PC-3 (cell line): ENCODE measurements around the gene CERT1. TPM values are rescaled to one million over a fixed set of nuclear protein-coding genes. Genes with fewer than 3 reads are reported as not detected.

ENCODE experiments used
- ATAC-seq: fragments of 200-7000 bp; cut with Tn5 transposase; 2 replicates; pipeline ENCODE4 v1.9.1; 2020; ENCODE audit warnings: mild to moderate bottlenecking, moderate library complexity
- BruUV-seq: library from RNA; stranded (reverse); fragments of 400-500 nt; replicated peaks from 2 replicates; lab custom pipeline; 2021; lab: Mats Ljungman, UMichigan
- CTCF ChIA-PET: fragments of 300-600 bp; sonication (Branson Sonifier 250); formaldehyde crosslinking; loops from one replicate; lab custom pipeline; 2022; ENCODE audit warnings: antibody characterized with exemption; lab: Charles Lee
- POLR2A ChIA-PET: fragments of 300-600 bp; sonication (Branson Sonifier 250); formaldehyde crosslinking; loops from one replicate; lab custom pipeline; 2022; ENCODE audit warnings: antibody characterized with exemption; ENCODE audit not compliant: unreplicated experiment; lab: Charles Lee
- DNase-seq: peaks from one replicate; pipeline ENCODE4 v3.0.0-alpha.2; 2015
- H2AFZ ChIP-seq: fragments of 300-600 bp; sonication (generic); 2 replicates; pipeline ENCODE4 v1.6.0; 2016; ENCODE audit warnings: antibody characterized with exemption, low read length
- H3F3A ChIP-seq: fragments of 300-600 bp; sonication (generic); one replicate; pipeline ENCODE4 v1.6.0; 2017; ENCODE audit warnings: antibody characterized with exemption, low read length, control low read depth, mild to moderate bottlenecking; ENCODE audit not compliant: unreplicated experiment
- H3K27ac ChIP-seq: fragments of 300-600 bp; sonication (generic); 2 replicates; pipeline ENCODE4 v1.5.1; 2016; ENCODE audit warnings: mild to moderate bottlenecking, low read length
- H3K27me3 ChIP-seq: fragments of 300-600 bp; sonication (generic); 2 replicates; pipeline ENCODE4 v1.6.1; 2016; ENCODE audit warnings: low read length, mixed read lengths
- H3K36me3 ChIP-seq: fragments of 300-600 bp; sonication (generic); 2 replicates; pipeline ENCODE4 v1.6.1; 2016; ENCODE audit warnings: low read depth, mixed run types, low read length, mixed read lengths
- H3K4me1 ChIP-seq: fragments of 300-600 bp; sonication (generic); 2 replicates; pipeline ENCODE4 v1.5.1; 2016; ENCODE audit warnings: low read length; ENCODE audit not compliant: insufficient read depth
- H3K4me2 ChIP-seq: fragments of 300-600 bp; sonication (generic); 2 replicates; pipeline ENCODE4 v1.6.0; 2016; ENCODE audit warnings: low read length
- H3K4me3 ChIP-seq: fragments of 300-600 bp; sonication (generic); 2 replicates; pipeline ENCODE4 v1.5.1; 2016; ENCODE audit warnings: mild to moderate bottlenecking, low read length, mixed read lengths
- H3K79me2 ChIP-seq: fragments of 300-600 bp; sonication (generic); 2 replicates; pipeline ENCODE4 v1.6.1; 2017; ENCODE audit warnings: low read length, mixed read lengths
- H3K9ac ChIP-seq: fragments of 300-600 bp; sonication (generic); 2 replicates; pipeline ENCODE4 v1.6.0; 2016; ENCODE audit warnings: mild to moderate bottlenecking, low read length
- H3K9me2 ChIP-seq: fragments of 300-600 bp; sonication (generic); replicated peaks from 2 replicates; pipeline ENCODE4 v1.6.1; 2016; ENCODE audit warnings: mixed run types, low read length, mixed read lengths
- H3K9me3 ChIP-seq: fragments of 300-600 bp; sonication (generic); 2 replicates; pipeline ENCODE4 v1.6.1; 2016; ENCODE audit warnings: low read length, mixed read lengths
- H4K20me1 ChIP-seq: fragments of 300-600 bp; sonication (generic); 2 replicates; pipeline ENCODE4 v1.6.1; 2016; ENCODE audit warnings: low read length, mixed read lengths
- EZH2 ChIP-seq: fragments of 300-600 bp; sonication (generic); IDR thresholded peaks from one replicate; pipeline ENCODE4 v1.6.1; 2017; ENCODE audit warnings: antibody characterized with exemption, mild to moderate bottlenecking, low read length; ENCODE audit not compliant: unreplicated experiment
- EZH2phosphoT487 ChIP-seq: fragments of 300-600 bp; sonication (generic); IDR thresholded peaks from 2 replicates; pipeline ENCODE4 v1.6.1; 2018; ENCODE audit warnings: mild to moderate bottlenecking, antibody characterized with exemption, low read length, borderline replicate concordance
- intact Hi-C: fragments of 100-400 bp; cut with micrococcal nuclease; formaldehyde crosslinking; loops from 2 replicates; pipeline ENCODE4 v1.9.0; 2023
- total RNA-seq: library from RNA; depleted of rRNA; stranded (reverse); fragments of >200 nt; gene quantifications from 2 replicates; pipeline ENCODE4 v1.2.3, GENCODE V29; 2014
- TF ChIP-seq, protein P1 (sequence below): fragments of 300-600 bp; sonication (generic); conservative IDR thresholded peaks from 2 replicates; pipeline ENCODE4 v1.5.1; 2017; ENCODE audit warnings: antibody characterized with exemption, low read depth, mild to moderate bottlenecking, low read length

The CERT1 gene
- total RNA-seq, 1 experiment from 2014 or later = 5.6 TPM

GRCh38 chr5:75510417-75510835, 1.0 kb downstream of the CERT1 start:
- H3K4me2 ChIP-seq = peak overlapping the region; percentile 86
- TSS peak; percentile 49 for BruUV-seq
- H3K27me3 ChIP-seq = no peaks in the 10 kb centered on the region
- H3K9me3 ChIP-seq = no peaks in the 10 kb centered on the region
- no peaks in the 10 kb centered on the region for H3K36me3 ChIP-seq
- H3F3A ChIP-seq = no peaks in the 10 kb centered on the region
- peak; percentile 19 for ATAC-seq
- H4K20me1 ChIP-seq = no peaks in the 10 kb centered on the region
- peak overlapping the region; percentile 83 for H3K4me3 ChIP-seq
- ChIA-PET CTCF (no interaction called here), POLR2A (no interaction called here)
- no peaks in the 10 kb centered on the region for H3K9me2 ChIP-seq
- DNase-seq = peak; percentile 25
- peaks cover 15% of the 10 kb centered on the region for H3K4me1 ChIP-seq
- H2AFZ ChIP-seq = peak overlapping the region; percentile 81
- H3K27ac ChIP-seq = no peak overlapping the region
- no peak for TF ChIP-seq EZH2
- intact Hi-C loops = loop anchor here (2.0 to 5.0 kb wide), 3 partner anchors 57 to 174 kb away; partner anchors contain the start of gene HMGCR
- H3K9ac ChIP-seq = peak overlapping the region; percentile 87
- H3K79me2 ChIP-seq = peaks cover 87% of the 10 kb centered on the region

DNA sequence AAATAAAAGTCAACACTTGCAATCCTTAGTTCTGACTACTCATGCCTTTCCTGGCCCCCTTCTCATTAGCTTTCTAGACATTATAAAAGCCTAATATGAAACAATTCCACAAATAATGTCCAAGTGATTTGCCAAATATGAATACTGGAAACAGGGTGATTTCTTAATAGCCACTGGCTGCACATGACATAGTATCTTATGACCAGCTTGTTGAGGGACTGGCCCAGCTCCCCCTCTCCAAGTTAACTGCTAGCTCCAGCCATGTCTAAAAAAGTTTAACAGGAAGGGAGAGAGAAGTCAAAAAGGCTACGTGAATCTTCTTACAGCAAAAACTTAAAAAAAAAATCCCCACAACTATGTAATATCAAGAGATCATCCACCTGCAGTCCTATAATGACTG, 1.5 kb downstream of the CERT1 start:
- TF ChIP-seq, protein P1, sequence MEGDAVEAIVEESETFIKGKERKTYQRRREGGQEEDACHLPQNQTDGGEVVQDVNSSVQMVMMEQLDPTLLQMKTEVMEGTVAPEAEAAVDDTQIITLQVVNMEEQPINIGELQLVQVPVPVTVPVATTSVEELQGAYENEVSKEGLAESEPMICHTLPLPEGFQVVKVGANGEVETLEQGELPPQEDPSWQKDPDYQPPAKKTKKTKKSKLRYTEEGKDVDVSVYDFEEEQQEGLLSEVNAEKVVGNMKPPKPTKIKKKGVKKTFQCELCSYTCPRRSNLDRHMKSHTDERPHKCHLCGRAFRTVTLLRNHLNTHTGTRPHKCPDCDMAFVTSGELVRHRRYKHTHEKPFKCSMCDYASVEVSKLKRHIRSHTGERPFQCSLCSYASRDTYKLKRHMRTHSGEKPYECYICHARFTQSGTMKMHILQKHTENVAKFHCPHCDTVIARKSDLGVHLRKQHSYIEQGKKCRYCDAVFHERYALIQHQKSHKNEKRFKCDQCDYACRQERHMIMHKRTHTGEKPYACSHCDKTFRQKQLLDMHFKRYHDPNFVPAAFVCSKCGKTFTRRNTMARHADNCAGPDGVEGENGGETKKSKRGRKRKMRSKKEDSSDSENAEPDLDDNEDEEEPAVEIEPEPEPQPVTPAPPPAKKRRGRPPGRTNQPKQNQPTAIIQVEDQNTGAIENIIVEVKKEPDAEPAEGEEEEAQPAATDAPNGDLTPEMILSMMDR = no peak
- TF ChIP-seq EZH2phosphoT487 (no peak), EZH2 (no peak)
- no peaks in the 10 kb centered on the region for H4K20me1 ChIP-seq
- H3K4me2 ChIP-seq = peak overlapping the region; percentile 86
- H3K27ac ChIP-seq = no peak overlapping the region
- DNase-seq = peak; percentile 9
- no peaks in the 10 kb centered on the region for H3K27me3 ChIP-seq
- peaks cover 15% of the 10 kb centered on the region for H3K4me1 ChIP-seq
- ChIA-PET CTCF (no interaction called here), POLR2A (interaction anchor here (0.6 kb wide), 1 partner anchor 150 kb away, joined by 5 read pairs; no protein-coding TSS in a partner anchor)
- H3K79me2 ChIP-seq = peaks cover 86% of the 10 kb centered on the region
- no peak overlapping the region for H2AFZ ChIP-seq
- ATAC-seq = no peak
- H3K9me2 ChIP-seq = no peaks in the 10 kb centered on the region
- no peaks in the 10 kb centered on the region for H3K9me3 ChIP-seq
- H3K4me3 ChIP-seq = peak overlapping the region; percentile 83
- H3K36me3 ChIP-seq = no peaks in the 10 kb centered on the region
- intact Hi-C loops = loop anchor here (2.0 to 5.0 kb wide), 3 partner anchors 57 to 173 kb away; partner anchors contain the start of gene HMGCR
- peak overlapping the region; percentile 87 for H3K9ac ChIP-seq
- BruUV-seq = no TSS peak
- H3F3A ChIP-seq = no peaks in the 10 kb centered on the region

DNA sequence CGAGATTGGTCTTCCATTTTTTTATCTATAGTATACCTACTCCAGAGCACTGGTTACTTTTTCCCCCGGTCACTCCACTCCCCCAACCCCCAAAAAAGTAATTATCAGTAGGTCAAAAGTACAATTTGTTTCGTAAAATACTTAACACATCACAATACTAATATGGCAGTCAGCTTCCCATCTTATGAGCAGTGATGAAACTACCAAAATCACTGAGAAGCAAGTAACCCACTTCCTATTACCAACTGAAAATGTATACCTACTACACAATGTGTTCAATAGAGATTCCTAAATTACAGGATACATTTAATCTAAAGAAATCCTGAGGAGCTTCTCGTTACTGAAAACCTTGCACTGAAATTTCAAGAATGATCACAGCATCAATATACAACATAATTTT, 1.9 kb downstream of the CERT1 start:
- H4K20me1 ChIP-seq = no peaks in the 10 kb centered on the region
- no peaks in the 10 kb centered on the region for H3K27me3 ChIP-seq
- H2AFZ ChIP-seq = no peak overlapping the region
- POLR2A ChIA-PET = interaction anchor here (0.6 to 0.7 kb wide), 2 partner anchors 149 to 159 kb away, joined by 5 read pairs; no protein-coding TSS in a partner anchor
- intact Hi-C loops = no loop called here
- H3K9me2 ChIP-seq = no peaks in the 10 kb centered on the region
- no TSS peak for BruUV-seq
- H3K9ac ChIP-seq = peak overlapping the region; percentile 87
- H3K36me3 ChIP-seq = no peaks in the 10 kb centered on the region; the same call in 1 of the 2 replicates
- DNase-seq = no peak
- peak overlapping the region; percentile 83 for H3K4me3 ChIP-seq
- no peaks in the 10 kb centered on the region for H3K9me3 ChIP-seq
- CTCF ChIA-PET = no interaction called here
- no peak for ATAC-seq
- peak overlapping the region; percentile 86 for H3K4me2 ChIP-seq
- TF ChIP-seq, protein P1 = no peak
- TF ChIP-seq EZH2 (no peak), EZH2phosphoT487 (no peak)
- H3K27ac ChIP-seq = no peak overlapping the region
- H3K79me2 ChIP-seq = peaks cover 82% of the 10 kb centered on the region
- no peaks in the 10 kb centered on the region for H3F3A ChIP-seq
- peaks cover 15% of the 10 kb centered on the region for H3K4me1 ChIP-seq
